H9 (cell line): ENCODE results near the gene TANGO6. TPM values are rescaled to one million over a fixed set of nuclear protein-coding genes. Genes with fewer than 3 reads are reported as not detected.

ENCODE experiments used
- DNase-seq: peaks from one replicate; pipeline ENCODE4 v3.0.0-alpha.2; 2017
- H2AFZ ChIP-seq: one replicate; pipeline ENCODE4 v1.6.1; 2013; ENCODE audit warnings: mild to moderate bottlenecking, low read length, control low read depth, moderate library complexity
- H2AK5ac ChIP-seq: 2 replicates; pipeline ENCODE4 v1.6.1; 2013; ENCODE audit warnings: low read length, control low read depth, mixed read lengths; ENCODE audit not compliant: insufficient read length
- H2BK120ac ChIP-seq: one replicate; pipeline ENCODE4 v1.6.1; 2013; ENCODE audit warnings: low read depth, mild to moderate bottlenecking, low read length, control low read depth, inconsistent platforms; ENCODE audit not compliant: poor library complexity, severe bottlenecking
- H2BK12ac ChIP-seq: 2 replicates; pipeline ENCODE4 v1.6.1; 2013; ENCODE audit warnings: low read length, control low read depth, mixed read lengths, low read depth; ENCODE audit not compliant: insufficient read length
- H2BK15ac ChIP-seq: 2 replicates; pipeline ENCODE4 v1.6.1; 2013; ENCODE audit warnings: low read depth, low read length, control low read depth
- H2BK20ac ChIP-seq: one replicate; pipeline ENCODE4 v1.6.1; 2013; ENCODE audit warnings: low read depth, mild to moderate bottlenecking, low read length, control low read depth, inconsistent platforms; ENCODE audit not compliant: poor library complexity, severe bottlenecking
- H2BK5ac ChIP-seq: 2 replicates; pipeline ENCODE4 v1.6.1; 2013; ENCODE audit warnings: low read length, control low read depth, mixed read lengths; ENCODE audit not compliant: insufficient read length
- H3K14ac ChIP-seq: 2 replicates; pipeline ENCODE4 v1.6.1; 2013; ENCODE audit warnings: low read length, control low read depth; ENCODE audit not compliant: insufficient read depth
- H3K18ac ChIP-seq: 2 replicates; pipeline ENCODE4 v1.6.1; 2013; ENCODE audit warnings: low read depth, mild to moderate bottlenecking, mixed read lengths, low read length, control low read depth; ENCODE audit not compliant: insufficient read length
- H3K23ac ChIP-seq: 2 replicates; pipeline ENCODE4 v1.6.1; 2013; ENCODE audit warnings: low read length, control low read depth, mixed read lengths, low read depth; ENCODE audit not compliant: insufficient read length
- H3K23me2 ChIP-seq: 2 replicates; pipeline ENCODE4 v1.6.1; 2013; ENCODE audit warnings: low read depth, mild to moderate bottlenecking, mixed read lengths, low read length, control low read depth; ENCODE audit not compliant: insufficient read length, poor library complexity, severe bottlenecking
- H3K27ac ChIP-seq: 2 replicates; pipeline ENCODE4 v1.5.1; 2013; ENCODE audit warnings: low read length, control low read depth, mixed read lengths, low read depth; ENCODE audit not compliant: insufficient read length
- H3K27me3 ChIP-seq: 2 replicates; pipeline ENCODE4 v1.6.1; 2013; ENCODE audit warnings: low read length, control low read depth, inconsistent platforms; ENCODE audit not compliant: insufficient read depth
- H3K4ac ChIP-seq: 2 replicates; pipeline ENCODE4 v1.6.1; 2013; ENCODE audit warnings: low read depth, mild to moderate bottlenecking, control low read depth, inconsistent platforms, low read length, moderate library complexity
- H3K4me1 ChIP-seq: 2 replicates; pipeline ENCODE4 v1.6.1; 2013; ENCODE audit warnings: low read length, control low read depth, inconsistent platforms; ENCODE audit not compliant: insufficient read depth
- H3K4me2 ChIP-seq: 2 replicates; pipeline ENCODE4 v1.6.1; 2013; ENCODE audit warnings: low read length, control low read depth, mixed read lengths; ENCODE audit not compliant: insufficient read length, insufficient read depth
- H3K56ac ChIP-seq: 2 replicates; pipeline ENCODE4 v1.6.1; 2013; ENCODE audit warnings: low read depth, mild to moderate bottlenecking, mixed read lengths, low read length, control low read depth; ENCODE audit not compliant: insufficient read length
- H3K79me1 ChIP-seq: 2 replicates; pipeline ENCODE4 v1.6.1; 2013; ENCODE audit warnings: low read depth, mild to moderate bottlenecking, moderate library complexity, low read length, control low read depth, inconsistent platforms; ENCODE audit not compliant: insufficient read depth, poor library complexity, severe bottlenecking
- H3K79me2 ChIP-seq: 2 replicates; pipeline ENCODE4 v1.6.1; 2013; ENCODE audit warnings: low read length, control low read depth, inconsistent platforms; ENCODE audit not compliant: insufficient read depth
- H3K9ac ChIP-seq: 2 replicates; pipeline ENCODE4 v1.6.1; 2013; ENCODE audit warnings: low read length, control low read depth, mixed read lengths; ENCODE audit not compliant: insufficient read length; ENCODE audit errors: extremely low read depth
- H3K9me3 ChIP-seq: one replicate; pipeline ENCODE4 v1.6.1; 2013; ENCODE audit warnings: low read depth, low read length, inconsistent platforms; ENCODE audit not compliant: control insufficient read depth
- H3T11ph ChIP-seq: one replicate; pipeline ENCODE4 v1.6.1; 2013; ENCODE audit warnings: mild to moderate bottlenecking, low read length, control low read depth, inconsistent platforms
- H4K20me1 ChIP-seq: one replicate; pipeline ENCODE4 v1.6.1; 2013; ENCODE audit not compliant: control insufficient read depth, insufficient read length, insufficient read depth
- H4K5ac ChIP-seq: 2 replicates; pipeline ENCODE4 v1.6.1; 2013; ENCODE audit warnings: low read depth, mild to moderate bottlenecking, mixed read lengths, low read length, control low read depth; ENCODE audit not compliant: insufficient read length
- H4K8ac ChIP-seq: replicated peaks from 2 replicates; pipeline ENCODE4 v1.6.1; 2013; ENCODE audit warnings: low read length, control low read depth, mixed read lengths, low read depth; ENCODE audit not compliant: insufficient read length
- H4K91ac ChIP-seq: 2 replicates; pipeline ENCODE4 v1.6.1; 2013; ENCODE audit warnings: low read depth, mild to moderate bottlenecking, moderate library complexity, mixed read lengths, low read length, control low read depth; ENCODE audit not compliant: insufficient read length
- H3K27ac Mint-ChIP-seq, 3 experiments: 2 replicates in 2 of 3; 3 replicates in 1 of 3; pipeline ENCODE4 v1.8.0; 2020 to 2021; ENCODE audit warnings: mixed read lengths in 3 of 3, mild to moderate bottlenecking in 1 of 3, moderate library complexity in 1 of 3
- H3K27me3 Mint-ChIP-seq: 2 replicates; pipeline ENCODE4 v1.8.0; 2021; ENCODE audit warnings: low read depth, mild to moderate bottlenecking, moderate library complexity, mixed read lengths
- H3K36me3 Mint-ChIP-seq, 3 experiments: 2 replicates in 2 of 3; 3 replicates in 1 of 3; pipeline ENCODE4 v1.8.0; 2020 to 2021; ENCODE audit warnings: low read depth in 3 of 3, mixed read lengths in 3 of 3; ENCODE audit not compliant: insufficient read depth in 1 of 3
- H3K4me1 Mint-ChIP-seq, 2 experiments: 2 replicates each; pipeline ENCODE4 v1.8.0; 2020; ENCODE audit warnings: mixed read lengths in 2 of 2
- H3K4me3 Mint-ChIP-seq, 2 experiments: 2 replicates in 1 of 2; 3 replicates in 1 of 2; pipeline ENCODE4 v1.8.0; 2020 to 2021; ENCODE audit warnings: mild to moderate bottlenecking in 2 of 2, mixed read lengths in 2 of 2, moderate library complexity in 1 of 2
- H3K9me3 Mint-ChIP-seq, 2 experiments: 2 replicates in 1 of 2; 3 replicates in 1 of 2; pipeline ENCODE4 v1.8.0; 2020; ENCODE audit warnings: mild to moderate bottlenecking in 2 of 2, mixed read lengths in 2 of 2, moderate library complexity in 1 of 2
- WGBS: extraction: QIAGEN DNeasy Blood & Tissue Kit; methylation state at CpG from one replicate; pipeline ENCODE4 v1.1.7; 2013; ENCODE audit warnings: missing lambda C conversion rate, low lambda C conversion rate, mixed read lengths; ENCODE audit not compliant: insufficient read length; ENCODE audit errors: extremely low coverage; 5-methylcytosine and 5-hydroxymethylcytosine counted together
- total RNA-seq: library from RNA; stranded (reverse); gene quantifications from 2 replicates; pipeline ENCODE4 v1.2.1, GENCODE V29; 2021
- TF ChIP-seq, protein P1 (sequence below): fragments of 200-600 bp; sonication (generic); conservative IDR thresholded peaks from 3 replicates; pipeline ENCODE4 v1.8.0; 2021; ENCODE audit warnings: antibody characterized with exemption, mild to moderate bottlenecking

The TANGO6 gene
- total RNA-seq, 1 experiment from 2014 or later = 12.0 TPM

DNA sequence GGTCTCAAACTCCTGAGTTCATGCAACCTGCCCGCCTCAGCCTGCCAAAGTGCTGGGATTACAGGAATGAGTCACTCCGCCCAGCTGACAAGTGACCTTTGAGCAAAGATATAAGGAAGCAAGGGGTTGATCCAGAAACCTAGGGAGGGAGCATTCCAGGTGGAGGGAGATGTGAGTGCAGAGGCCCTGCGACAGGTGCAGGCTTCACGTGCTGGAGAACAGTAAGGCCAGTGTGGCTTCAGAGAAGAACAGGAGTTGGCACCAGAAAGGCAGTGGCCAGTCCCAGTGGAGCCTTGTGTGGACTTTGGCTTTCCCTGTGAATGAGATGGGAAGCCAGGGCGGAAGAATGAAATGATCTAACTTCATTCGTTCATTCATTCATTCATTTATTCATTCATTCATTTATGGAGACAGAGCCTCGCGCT is 188.6 kb downstream of the TANGO6 start:
- Histone ChIP-seq H3K4me2 (no peak overlapping the region), H4K20me1 (no peaks in the 10 kb centered on the region), H3K14ac (no peak overlapping the region), H3K9me3 (no peaks in the 10 kb centered on the region), H3K9ac (no peak overlapping the region), H3K79me1 (no peaks in the 10 kb centered on the region), H3K4ac (no peak overlapping the region), H3T11ph (no peak overlapping the region), H2BK5ac (no peak overlapping the region), H3K27me3 (no peaks in the 10 kb centered on the region), H3K23me2 (no peaks in the 10 kb centered on the region), H2AK5ac (no peak overlapping the region), H3K79me2 (no peaks in the 10 kb centered on the region), H3K18ac (no peak overlapping the region), H2BK12ac (no peak overlapping the region), H3K56ac (no peak overlapping the region), H2BK15ac (no peak overlapping the region), H2AFZ (no peak overlapping the region), H4K5ac (no peak overlapping the region), H3K27ac (no peak overlapping the region), H2BK20ac (no peak overlapping the region), H3K4me1 (no peaks in the 10 kb centered on the region), H2BK120ac (no peak overlapping the region), H3K23ac (no peak overlapping the region), H4K8ac (no peak overlapping the region), H4K91ac (no peak overlapping the region)
- no peaks in the 10 kb centered on the region; the same call in 1 of the 2 replicates for H3K27me3 Mint-ChIP-seq
- TF ChIP-seq, protein P1, sequence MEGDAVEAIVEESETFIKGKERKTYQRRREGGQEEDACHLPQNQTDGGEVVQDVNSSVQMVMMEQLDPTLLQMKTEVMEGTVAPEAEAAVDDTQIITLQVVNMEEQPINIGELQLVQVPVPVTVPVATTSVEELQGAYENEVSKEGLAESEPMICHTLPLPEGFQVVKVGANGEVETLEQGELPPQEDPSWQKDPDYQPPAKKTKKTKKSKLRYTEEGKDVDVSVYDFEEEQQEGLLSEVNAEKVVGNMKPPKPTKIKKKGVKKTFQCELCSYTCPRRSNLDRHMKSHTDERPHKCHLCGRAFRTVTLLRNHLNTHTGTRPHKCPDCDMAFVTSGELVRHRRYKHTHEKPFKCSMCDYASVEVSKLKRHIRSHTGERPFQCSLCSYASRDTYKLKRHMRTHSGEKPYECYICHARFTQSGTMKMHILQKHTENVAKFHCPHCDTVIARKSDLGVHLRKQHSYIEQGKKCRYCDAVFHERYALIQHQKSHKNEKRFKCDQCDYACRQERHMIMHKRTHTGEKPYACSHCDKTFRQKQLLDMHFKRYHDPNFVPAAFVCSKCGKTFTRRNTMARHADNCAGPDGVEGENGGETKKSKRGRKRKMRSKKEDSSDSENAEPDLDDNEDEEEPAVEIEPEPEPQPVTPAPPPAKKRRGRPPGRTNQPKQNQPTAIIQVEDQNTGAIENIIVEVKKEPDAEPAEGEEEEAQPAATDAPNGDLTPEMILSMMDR = no peak
- no peak for DNase-seq
- WGBS = no CpG with 5 or more reads among the region's 8 CpGs
- peaks cover 0 to 3% of the 10 kb centered on the region in 2 experiments; a peak in 1 of 4 replicates for H3K4me1 Mint-ChIP-seq
- peaks cover 0 to 3% (median 0%) of the 10 kb centered on the region in 3 experiments; a peak in 1 of 7 replicates for H3K36me3 Mint-ChIP-seq
- peak overlapping the region in 2 of 3 experiments; percentile 9 to 48; a peak in 2 of 7 replicates for H3K27ac Mint-ChIP-seq
- no peak overlapping the region for H3K4me3 Mint-ChIP-seq
- no peaks in the 10 kb centered on the region for H3K9me3 Mint-ChIP-seq
